GM21360 (cell line): ENCODE data around the gene BCL2L12.

Experiments
- ATAC-seq: cut with Tn5 transposase; IDR thresholded peaks from one replicate; pipeline ENCODE4 v1.9.1; 2021; ENCODE audit warnings: mild to moderate bottlenecking, moderate library complexity; ENCODE audit not compliant: unreplicated experiment

BCL2L12 gene

DNA sequence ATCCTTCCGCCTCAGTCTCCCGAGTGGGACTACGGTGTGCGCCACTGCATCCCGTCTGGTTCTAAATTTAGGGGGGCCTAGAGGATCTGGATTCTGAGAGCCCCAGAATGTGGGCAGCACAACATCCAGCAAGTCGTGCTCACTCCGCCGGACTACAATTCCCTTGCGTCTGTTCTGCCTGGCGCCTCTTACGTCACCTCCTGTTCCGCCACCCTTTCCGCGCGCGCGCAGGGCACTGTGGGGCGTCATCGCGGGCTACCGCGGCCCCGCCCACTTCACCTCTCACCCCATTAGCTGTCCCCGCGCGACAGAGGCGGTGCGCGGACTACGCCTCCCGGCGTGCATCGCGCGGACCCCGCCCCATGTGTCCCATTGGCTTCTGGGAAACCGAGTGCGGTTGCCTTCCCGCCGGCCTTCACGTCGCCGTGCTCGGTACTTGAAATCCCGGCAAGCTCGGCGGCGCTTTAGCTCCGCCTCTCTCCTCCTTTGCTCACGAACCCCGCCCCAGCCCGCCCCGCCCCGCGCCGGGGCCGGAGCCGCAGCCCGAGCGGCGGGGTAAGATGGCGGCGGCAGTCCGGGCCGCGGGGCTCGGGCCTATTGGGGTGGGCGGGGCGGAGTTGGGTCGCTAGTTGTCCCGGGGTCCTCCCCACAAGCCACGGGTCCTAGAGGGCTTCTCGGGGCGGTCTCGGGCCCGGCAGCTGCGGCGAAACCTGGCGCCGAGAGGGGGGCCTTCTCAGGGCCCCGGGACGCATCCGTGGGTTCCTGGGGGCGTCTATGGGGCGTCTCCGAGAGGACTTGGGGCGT, 23.8 kb upstream of the BCL2L12 start, which contains the start of gene SCAF1:
Gene SCAF1 (plus strand): TSS at position 522 of the 804 bp plus-strand sequence. CDS start 2,818 bp downstream, outside the sequence.
- ATAC-seq: peak; percentile 43

DNA sequence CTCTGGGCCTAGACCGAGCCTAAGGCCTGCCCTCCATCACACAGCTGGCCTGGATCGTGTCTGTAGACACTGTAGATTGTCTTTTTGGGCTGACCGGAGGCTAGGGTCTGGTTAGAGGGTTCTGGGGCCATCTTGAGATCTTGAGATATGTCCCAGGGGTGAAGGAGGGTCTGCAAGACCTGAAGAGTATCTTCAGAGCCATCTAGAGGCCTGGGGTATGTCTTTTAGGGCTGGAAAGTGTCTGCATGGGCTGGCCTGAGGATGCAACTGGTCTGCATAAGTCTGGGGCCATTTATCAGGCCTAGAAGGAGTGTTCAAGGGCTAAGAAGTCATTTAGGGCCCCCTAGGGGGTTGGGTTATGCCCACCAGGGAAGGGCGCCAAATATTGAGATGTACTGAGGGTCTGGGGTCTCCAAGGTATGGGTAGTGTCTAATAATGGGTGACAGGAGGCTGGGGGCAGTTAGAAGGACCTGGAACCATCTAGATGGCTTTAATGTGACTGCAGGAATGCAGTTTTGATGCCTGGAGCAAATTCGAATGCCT, 23.2 kb upstream of the BCL2L12 start:
- no peak for ATAC-seq

DNA sequence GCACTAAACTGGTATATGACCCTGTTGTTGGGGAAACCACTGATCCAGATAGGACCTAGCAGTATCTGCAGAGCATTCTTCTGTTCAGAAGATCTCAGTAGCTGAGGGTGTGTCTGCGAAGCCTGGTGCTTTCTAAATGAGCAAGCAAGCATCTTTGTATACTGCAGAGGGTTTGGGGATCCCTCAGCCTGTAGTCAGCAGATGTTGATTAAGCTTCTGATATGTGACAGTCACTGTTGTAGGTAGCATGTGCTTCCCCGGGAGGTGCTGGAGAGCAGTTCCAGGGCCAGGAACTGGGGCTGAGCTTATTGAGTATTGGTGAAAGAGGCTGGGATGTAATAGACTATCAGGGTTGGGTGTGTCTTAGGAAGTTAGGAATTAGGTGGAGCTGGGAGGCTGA, 22.3 kb upstream of the BCL2L12 start:
- ATAC-seq: no peak

DNA sequence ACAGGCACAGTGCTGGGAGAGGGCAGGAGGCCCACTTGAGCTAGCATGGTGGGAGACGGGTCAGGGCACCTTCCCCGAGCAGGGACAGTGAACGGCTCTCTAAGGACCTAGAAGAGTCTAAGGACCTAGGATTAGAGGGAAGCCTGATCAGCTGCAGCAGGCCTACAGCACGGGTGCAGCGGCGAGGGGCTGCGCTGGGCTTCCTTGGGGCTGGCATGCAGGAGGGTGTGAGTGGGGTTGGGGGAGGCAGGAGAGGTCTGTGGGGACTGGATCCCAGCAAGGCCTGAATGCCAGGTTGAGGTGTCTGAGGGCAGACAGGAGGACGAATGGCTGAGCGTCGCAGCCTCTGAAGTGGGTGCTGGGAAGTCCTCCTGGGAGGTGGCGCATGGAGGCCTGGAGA, 20.1 kb upstream of the BCL2L12 start:
- no peak for ATAC-seq

DNA sequence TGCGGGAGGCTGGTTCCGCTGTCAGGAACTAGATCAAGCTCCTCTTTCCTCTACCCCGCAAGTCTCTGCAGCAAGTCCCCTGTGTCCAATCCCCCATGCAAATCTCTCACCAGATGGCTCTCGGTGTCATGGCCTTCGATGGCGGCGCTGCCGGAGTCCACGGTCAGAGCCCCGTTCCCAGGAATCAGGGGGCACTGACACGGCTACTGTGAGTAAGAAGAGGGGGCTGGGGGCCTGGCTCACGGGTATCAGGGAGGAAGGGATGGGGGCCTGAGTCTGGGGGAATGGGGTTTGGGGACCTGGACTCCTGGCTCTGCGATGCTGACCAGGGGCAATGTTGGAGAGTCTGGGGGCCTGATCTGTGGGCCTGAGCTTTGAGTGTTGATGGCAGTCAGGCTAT, 19.7 kb upstream of the BCL2L12 start:
- no peak for ATAC-seq

DNA sequence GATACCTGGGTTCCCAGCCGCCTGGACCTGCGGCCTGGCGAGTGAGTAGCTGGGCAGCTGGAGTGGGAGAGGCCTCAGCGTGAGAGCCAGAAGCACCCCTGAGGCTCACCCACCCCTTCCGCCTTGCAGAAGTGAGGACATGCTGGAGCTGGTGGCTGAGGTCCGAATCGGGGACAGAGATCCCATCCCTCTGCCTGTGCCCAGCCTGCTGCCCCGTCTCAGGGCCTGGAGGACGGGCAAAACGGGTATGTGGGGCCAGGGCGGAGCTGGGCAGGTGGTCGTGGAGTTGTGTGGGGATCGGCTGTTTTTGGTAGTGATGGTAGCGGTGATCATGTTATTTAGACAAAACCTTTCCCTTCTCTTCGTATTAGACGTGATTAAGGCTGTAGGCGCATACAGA, 19.1 kb upstream of the BCL2L12 start:
- no peak for ATAC-seq

DNA sequence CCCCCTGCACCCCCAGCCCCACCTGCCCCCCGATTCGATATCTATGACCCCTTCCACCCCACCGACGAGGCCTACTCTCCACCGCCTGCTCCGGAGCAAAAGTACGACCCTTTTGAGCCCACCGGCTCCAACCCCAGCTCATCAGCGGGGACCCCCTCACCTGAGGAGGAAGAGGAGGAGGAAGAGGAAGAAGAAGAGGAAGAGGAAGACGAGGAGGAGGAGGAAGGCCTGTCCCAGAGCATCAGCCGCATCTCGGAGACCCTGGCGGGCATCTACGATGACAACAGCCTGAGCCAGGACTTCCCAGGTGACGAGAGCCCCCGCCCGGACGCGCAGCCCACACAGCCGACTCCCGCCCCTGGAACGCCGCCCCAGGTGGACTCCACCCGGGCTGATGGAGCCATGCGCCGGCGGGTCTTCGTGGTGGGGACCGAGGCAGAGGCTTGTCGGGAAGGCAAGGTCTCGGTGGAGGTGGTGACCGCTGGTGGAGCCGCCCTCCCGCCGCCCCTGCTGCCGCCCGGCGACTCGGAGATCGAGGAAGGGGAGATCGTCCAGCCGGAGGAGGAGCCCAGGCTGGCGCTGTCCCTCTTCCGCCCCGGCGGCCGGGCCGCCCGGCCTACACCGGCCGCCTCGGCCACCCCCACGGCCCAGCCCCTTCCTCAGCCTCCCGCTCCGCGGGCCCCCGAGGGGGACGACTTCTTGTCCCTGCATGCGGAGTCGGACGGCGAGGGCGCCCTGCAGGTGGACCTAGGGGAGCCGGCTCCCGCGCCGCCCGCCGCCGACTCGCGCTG, 14.5 kb upstream of the BCL2L12 start:
- no peak for ATAC-seq

DNA sequence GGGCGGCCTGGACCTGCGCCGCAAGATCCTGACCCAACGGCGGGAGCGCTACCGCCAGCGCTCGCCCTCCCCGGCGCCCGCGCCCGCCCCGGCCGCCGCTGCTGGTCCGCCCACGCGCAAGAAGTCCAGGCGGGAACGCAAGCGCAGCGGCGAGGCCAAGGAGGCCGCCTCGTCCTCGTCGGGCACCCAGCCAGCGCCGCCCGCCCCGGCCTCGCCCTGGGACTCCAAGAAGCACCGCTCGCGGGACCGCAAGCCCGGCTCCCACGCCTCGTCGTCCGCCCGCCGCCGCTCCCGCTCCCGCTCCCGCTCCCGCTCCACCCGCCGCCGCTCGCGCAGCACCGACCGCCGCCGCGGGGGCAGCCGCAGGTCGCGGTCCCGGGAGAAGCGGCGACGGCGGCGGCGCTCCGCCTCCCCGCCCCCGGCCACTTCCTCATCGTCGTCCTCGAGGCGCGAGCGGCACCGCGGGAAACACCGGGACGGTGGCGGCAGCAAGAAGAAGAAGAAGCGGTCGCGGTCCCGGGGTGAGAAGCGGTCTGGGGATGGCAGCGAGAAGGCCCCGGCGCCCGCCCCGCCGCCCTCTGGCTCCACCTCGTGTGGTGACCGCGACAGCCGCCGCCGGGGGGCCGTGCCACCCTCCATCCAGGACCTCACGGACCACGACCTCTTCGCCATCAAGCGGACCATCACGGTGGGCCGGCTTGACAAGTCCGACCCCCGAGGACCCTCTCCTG, 13.7 kb upstream of the BCL2L12 start:
- ATAC-seq: no peak

DNA sequence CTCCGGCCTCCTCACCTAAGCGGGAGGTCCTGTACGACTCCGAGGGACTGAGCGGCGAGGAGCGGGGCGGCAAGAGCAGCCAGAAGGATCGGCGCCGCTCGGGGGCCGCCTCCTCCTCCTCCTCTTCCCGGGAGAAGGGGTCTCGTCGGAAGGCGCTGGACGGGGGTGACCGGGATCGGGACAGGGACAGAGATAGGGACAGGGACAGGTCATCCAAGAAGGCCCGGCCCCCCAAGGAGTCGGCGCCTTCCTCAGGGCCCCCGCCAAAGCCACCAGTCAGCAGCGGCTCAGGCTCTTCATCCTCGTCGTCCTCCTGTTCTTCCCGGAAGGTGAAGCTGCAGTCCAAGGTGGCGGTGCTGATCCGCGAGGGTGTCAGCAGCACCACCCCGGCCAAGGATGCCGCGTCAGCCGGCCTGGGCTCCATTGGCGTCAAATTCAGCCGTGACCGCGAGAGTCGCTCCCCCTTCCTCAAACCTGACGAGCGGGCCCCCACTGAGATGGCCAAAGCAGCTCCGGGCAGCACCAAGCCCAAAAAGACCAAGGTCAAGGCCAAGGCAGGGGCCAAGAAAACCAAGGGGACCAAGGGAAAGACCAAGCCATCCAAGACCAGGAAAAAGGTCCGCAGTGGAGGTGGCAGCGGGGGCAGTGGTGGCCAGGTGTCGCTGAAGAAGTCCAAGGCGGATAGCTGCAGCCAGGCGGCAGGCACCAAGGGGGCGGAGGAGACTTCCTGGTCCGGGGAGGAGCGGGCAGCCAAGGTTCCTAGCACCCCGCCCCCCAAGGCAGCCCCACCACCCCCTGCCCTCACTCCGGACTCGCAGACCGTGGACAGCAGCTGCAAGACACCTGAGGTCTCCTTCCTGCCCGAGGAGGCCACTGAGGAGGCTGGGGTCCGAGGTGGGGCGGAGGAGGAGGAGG, 12.9 kb upstream of the BCL2L12 start:
- no peak for ATAC-seq

DNA sequence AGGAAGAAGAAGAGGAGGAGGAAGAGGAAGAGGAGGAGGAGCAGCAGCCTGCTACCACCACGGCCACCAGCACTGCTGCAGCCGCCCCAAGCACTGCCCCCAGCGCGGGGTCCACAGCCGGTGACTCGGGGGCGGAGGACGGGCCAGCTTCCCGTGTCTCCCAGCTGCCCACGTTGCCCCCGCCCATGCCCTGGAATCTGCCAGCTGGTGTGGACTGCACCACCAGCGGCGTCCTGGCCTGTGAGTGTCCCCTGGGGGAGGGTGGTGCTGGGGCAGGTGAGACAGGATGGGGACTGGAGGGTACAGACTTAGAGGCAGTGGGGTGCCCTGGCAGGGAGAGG, 12.3 kb upstream of the BCL2L12 start:
- no peak for ATAC-seq

DNA sequence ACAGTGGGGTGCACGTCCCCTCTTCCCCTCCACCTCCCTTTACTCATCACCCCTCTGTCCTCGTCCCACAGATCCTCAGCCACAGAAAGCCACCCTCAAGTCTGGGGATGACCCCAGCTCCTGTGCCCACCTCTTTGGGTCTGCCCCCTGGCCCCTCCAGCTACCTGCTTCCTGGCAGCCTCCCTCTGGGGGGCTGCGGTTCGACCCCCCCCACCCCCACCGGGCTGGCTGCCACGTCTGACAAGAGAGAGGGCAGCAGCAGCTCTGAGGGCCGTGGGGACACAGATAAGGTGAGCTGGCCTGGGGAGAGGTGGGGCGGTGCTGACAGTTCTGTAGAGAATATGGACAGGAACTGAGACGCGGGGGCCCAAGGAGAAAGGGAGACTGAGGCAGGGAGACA, 11.2 kb upstream of the BCL2L12 start:
- ATAC-seq: no peak

DNA sequence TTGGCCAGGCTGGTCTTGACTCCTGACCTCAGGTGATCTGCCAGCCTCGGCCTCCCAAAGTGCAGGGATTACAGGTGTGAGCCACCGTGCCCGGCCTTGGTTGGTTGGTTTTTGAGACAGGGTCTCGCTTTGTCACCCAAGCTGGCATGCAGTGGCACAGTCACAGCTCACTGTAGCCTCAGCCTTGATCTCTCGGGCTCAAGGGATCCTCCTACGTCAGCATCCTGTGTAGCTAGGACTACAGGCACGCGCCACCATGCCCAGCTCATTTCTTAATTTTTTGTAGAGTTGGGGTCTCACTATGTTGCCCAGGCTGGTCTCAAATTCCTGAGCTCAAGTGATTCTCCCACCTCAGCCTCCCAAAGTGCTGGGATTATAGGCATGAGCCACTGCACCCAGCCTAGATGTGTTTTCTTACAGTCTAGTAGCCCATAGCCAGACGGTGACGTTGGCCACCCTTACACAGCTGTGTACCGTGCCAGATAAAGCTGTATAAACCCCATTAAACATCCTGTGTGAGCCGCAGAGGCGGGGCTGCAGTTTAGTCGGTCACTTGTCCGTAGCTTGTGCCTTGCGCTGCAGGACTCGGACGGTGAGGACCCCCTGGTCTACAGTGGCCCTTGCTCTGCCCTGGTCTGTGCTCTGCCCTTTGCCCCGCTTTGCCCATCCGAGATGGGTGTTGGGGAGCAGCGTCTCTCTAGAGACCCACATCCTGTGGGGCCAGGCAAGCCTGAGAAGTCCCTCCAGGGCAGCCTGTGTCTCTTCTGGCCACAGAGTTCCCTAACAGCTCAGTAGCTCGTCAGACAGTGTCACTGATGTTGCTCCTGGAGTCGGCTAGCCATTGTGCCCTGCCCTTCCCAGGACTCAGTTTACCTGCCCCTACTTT, 9.9 kb upstream of the BCL2L12 start:
- no peak for ATAC-seq

DNA sequence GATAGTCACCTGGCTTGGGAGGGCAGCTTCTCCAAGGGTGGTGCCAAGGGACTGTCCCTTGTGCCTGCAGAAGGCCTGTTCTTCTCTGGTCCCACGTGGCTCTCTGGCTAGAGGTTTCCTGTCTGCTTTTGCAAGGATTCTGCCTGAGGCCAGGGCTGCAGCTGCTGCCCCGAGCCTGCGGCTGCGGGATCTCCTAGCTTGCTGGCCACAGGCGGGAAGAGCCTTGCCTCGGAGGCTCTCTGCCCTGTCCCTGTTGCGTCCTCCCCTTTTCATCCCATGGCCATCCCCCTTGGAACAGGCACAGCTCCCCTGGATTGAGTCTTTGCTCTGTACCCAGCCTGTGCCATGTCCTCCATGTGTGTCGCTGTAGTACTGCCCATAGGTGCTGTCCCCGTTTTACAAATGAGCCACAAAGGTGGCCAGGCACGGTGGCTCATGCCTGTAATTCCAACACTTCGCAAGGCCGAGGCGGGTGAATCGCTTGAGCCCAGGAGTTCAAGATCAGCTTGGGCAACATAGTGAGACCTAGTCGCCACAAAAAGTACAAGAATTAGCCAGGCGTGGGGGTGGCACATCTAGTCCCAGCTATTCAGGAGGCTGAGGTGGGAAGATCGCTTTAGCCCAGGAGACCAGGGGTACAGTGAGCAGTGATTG, 9.2 kb upstream of the BCL2L12 start:
- no peak for ATAC-seq

DNA sequence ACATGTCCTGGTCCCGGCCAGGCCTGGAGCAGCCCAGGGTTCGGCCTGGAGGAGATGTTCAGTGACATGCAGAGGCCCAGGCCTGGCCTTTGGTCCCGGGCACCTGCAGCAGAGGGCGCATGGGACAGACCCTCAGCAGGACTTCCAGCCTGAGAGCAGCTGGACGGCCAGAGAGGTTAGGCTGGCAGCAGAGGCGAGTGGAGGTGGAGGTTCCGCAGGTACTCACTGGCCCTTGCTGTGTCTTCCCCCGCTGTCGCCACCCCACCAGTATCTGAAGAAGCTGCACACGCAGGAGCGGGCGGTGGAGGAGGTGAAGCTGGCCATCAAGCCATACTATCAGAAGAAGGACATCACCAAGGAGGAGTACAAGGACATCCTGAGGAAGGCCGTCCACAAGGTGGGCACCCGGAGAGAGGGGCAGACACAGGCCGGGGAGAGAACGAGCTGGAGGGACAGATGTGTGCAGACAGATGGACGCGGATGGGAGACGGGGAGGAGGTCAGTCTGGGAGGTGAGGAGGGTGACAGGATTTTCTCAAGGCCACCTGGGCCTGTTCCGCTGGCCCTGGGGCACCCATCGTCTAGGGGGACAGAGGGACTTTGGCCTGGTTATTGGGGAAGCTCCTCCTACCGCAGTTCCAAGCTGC, 8.1 kb upstream of the BCL2L12 start:
- ATAC-seq: no peak

DNA sequence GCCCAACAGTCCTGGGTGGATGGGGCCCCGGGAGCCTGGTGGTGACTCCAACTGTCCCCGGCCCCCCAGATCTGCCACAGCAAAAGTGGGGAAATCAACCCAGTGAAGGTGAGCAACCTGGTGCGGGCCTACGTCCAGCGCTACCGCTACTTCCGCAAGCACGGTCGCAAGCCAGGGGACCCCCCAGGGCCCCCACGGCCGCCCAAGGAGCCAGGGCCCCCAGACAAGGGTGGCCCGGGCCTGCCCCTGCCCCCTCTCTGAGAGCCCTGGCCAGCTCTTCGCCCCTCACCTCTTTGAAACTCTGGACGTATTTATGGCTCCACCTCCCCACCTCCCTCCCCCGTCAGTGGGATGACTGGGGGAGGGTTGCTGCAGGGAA, 7.6 kb upstream of the BCL2L12 start:
- no peak for ATAC-seq

DNA sequence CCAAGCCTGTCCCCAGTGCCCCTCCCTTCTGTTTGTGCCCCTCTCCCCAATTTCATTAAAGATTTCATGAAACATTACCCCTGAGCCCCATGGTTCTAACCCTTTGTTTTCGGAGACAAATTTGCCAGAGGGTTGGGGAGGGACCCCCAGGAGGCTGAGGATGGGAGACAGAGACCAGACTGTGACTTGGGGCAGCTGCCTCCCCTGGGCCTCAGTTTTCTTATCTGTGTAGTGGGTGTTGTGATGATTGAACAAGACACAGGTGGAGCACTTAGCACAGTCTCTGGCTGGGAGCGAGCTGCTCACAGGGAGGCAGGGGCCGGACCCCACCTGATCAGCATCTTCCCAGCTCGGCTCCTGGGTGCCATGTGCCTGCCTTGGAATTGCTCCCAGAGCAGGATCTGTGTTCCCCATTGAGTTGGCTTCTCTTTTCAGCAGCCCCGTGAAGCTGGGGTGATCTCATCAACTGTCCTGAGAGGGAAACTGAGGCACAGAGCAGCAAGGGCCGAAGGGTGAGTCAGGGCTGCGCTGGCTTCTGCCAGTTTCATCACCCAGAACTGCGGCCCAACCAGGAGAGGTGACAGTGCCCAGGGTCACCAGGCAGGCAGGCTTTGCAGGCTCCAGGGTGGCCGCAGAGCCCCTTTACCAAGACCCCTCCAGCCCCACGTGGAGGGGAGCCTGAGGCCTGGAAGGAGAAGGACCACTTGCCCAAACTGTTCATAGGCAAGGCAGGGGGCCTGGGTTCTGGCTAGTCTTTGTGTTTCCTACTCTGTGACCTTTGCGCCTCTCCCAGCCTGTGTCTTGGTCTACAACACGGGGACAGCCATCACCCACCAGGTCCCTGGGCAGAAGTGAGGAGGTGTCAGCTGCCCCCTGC, 6.9 kb upstream of the BCL2L12 start:
- no peak for ATAC-seq

DNA sequence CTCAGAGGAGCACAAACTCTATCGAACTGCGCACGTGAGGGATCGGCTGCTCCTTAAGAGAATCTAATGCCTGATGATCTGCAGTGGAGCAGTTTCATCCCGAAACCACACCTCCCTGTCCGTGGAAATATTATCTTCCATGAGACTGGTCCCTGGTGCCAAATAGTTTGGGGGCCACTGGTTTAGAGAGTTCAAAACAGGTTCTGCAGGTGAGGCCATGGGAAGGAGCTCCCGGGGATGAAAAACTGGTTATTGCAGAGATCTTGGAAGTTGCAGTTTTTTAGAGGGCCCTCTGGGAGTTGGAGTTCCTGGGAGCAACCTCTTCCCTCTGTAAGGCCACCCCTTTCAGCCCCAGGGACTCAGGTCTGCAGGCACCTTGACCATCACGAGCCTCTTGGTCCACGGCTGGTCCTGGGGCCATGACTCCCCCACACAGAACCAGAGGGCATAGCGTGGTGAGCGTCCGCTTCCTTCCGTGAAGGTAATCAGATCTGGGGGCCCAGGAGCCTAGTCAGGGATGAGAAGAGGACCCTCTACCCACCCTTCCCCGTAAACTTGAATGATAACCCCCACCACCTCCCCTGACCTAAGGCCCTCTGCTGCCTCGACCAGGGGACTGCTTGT, 5.3 kb upstream of the BCL2L12 start:
- ATAC-seq: no peak
